ENCODE measurements around the gene SRSF7. TPM values are rescaled to one million over a fixed set of nuclear protein-coding genes. Genes with fewer than 3 reads are reported as not detected.

Gene SRSF7
- total and polyA plus RNA-seq, 5 experiments from 2014 or later = 164 to 291 (median 172) TPM

DNA sequence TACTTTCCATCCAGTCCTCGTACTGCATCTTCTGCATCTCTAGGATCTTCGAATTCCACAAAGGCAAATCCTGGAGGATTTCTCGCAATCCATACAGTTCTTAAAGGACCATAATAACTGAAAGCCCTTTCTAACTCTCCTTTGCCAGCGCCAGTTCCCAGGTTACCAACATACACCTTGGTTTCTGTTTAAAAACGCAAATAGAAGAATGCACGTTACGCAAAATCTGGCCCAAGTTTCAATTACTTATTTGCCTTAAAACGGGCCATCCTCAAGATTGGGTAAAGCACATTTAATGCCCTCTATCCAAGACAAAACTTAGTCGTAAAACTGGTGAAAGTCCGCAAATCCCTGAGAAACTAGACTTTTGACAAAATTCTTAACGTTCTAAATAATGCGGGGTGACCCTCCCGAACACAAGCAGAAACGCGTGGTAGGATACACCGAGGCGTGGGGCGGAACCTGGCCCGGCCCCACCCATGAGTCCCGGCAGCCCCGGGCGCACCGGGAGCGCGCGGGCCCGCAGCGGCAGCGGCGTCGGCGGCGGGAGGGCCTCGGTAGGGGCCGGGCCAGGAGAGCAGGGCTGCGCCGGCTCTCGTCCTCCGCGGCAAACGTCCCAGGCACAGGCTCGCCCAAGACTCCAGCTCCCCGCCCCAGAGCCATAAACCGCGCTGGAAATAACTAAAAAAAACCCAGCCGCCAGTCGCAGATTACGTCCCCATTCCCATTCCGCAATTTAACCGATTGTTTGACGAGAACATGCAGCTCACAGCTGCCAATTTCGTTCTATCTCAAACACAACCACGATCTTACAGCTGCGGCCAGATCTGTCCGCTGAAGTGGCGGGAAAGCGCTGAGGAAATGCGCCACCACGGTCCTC, 910 bp downstream of the SRSF7 start:
- DNase-seq (peak in 6 of 10 donors; percentile 23 to 69 (median 54)), ATAC-seq (peak; percentile 24 to 33)
- Mint-ChIP-seq H3K27ac (peak overlapping the region; percentile 96 to 100 (median 100)), H3K9me3 (no peaks in the 10 kb centered on the region), H3K4me1 (peaks cover 33 to 71% (median 63%) of the 10 kb centered on the region in 4 donors), H3K27me3 (peaks cover 0 to 9% (median 0%) of the 10 kb centered on the region in 5 donors), H3K36me3 (peaks cover 31 to 55% (median 37%) of the 10 kb centered on the region in 3 donors), H3K4me3 (peak overlapping the region; percentile 97 to 100 (median 99))
- POLR2A ChIA-PET = interaction anchor here (0.7 to 3.2 kb wide), 32 partner anchors 9 to 1784 kb away, joined by 3 to 49 read pairs (median 8); partner anchors contain the start of genes ATL2, DHX57, GALM and GEMIN6

- peaks cover 37 to 81% (median 72%) of the 10 kb centered on the region in 4 donors for H3K4me1 Mint-ChIP-seq
- no peaks in the 10 kb centered on the region for H3K9me3 Mint-ChIP-seq
- peak overlapping the region; percentile 86 to 100 (median 98) for H3K4me3 Mint-ChIP-seq
- H3K27me3 Mint-ChIP-seq = peaks cover 0 to 9% (median 0%) of the 10 kb centered on the region in 5 donors
- DNase-seq = no peak
- POLR2A ChIA-PET = interaction anchor here (0.6 to 3.2 kb wide), 3 partner anchors 16 to 30 kb away, joined by 3 to 25 read pairs (median 3); no protein-coding TSS in a partner anchor
- peak overlapping the region; percentile 80 to 100 (median 98) for H3K27ac Mint-ChIP-seq
- peaks cover 31 to 66% (median 43%) of the 10 kb centered on the region in 3 donors for H3K36me3 Mint-ChIP-seq
- ATAC-seq = no peak
Measured at GRCh38 chr2:38748943-38749804, 2.0 kb downstream of the SRSF7 start.

GRCh38 chr2:38748391-38748790, 2.8 kb downstream of the SRSF7 start:
- POLR2A ChIA-PET = interaction anchor here (0.6 to 1.0 kb wide), 2 partner anchors 21 to 30 kb away, joined by 4 read pairs; partner anchors contain the start of gene GEMIN6
- no peak for DNase-seq
- Mint-ChIP-seq H3K4me3 (peak overlapping the region; percentile 50 to 100 (median 76)), H3K27ac (peak overlapping the region in 9 of 10 donors; percentile 27 to 100 (median 77)), H3K27me3 (peaks cover 0 to 9% (median 0%) of the 10 kb centered on the region in 5 donors), H3K4me1 (peaks cover 37 to 81% (median 75%) of the 10 kb centered on the region in 4 donors), H3K9me3 (no peaks in the 10 kb centered on the region), H3K36me3 (peaks cover 31 to 74% (median 47%) of the 10 kb centered on the region in 3 donors)
- no peak for ATAC-seq

- H3K4me1 Mint-ChIP-seq = peaks cover 37 to 81% (median 75%) of the 10 kb centered on the region in 4 donors
- POLR2A ChIA-PET = interaction anchor here (1.0 kb wide), 1 partner anchor 22 kb away, joined by 4 read pairs; no protein-coding TSS in a partner anchor
- no peaks in the 10 kb centered on the region for H3K9me3 Mint-ChIP-seq
- no peak for ATAC-seq
- DNase-seq = no peak
- H3K27ac Mint-ChIP-seq = peak overlapping the region; percentile 35 to 100 (median 76)
- H3K27me3 Mint-ChIP-seq = peaks cover 0 to 9% (median 0%) of the 10 kb centered on the region in 5 donors
- peaks cover 31 to 77% (median 47%) of the 10 kb centered on the region in 3 donors for H3K36me3 Mint-ChIP-seq
- H3K4me3 Mint-ChIP-seq = peak overlapping the region; percentile 50 to 100 (median 76)
Measured at GRCh38 chr2:38747819-38748218, 3.3 kb downstream of the SRSF7 start.

DNA sequence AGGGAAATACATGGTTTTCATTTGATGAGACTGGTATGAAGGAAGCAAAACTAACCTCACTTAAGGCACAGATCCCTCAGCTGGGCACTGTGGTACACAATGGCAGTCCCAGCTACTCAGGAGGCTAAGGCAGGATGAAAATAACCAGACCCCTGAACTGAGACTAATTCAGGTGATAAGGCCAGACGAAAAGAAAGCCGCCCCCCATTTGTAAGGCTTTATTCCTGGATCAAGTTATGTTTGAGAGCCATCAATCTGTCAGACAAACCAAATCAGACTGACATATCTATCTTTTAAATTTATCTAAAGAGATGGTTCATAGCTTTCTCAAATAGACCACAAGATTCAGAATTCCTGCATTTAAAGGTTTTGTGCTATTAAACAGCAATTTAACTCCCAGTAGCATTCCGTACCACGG, 4.1 kb downstream of the SRSF7 start:
- ATAC-seq (no peak), DNase-seq (no peak)
- peak overlapping the region; percentile 2 to 100 (median 72) for H3K27ac Mint-ChIP-seq
- H3K9me3 Mint-ChIP-seq = no peaks in the 10 kb centered on the region
- H3K4me1 Mint-ChIP-seq = peaks cover 36 to 77% (median 72%) of the 10 kb centered on the region in 4 donors
- peak overlapping the region; percentile 1 to 97 (median 66) for H3K4me3 Mint-ChIP-seq
- POLR2A ChIA-PET = no interaction called here
- peaks cover 31 to 83% (median 48%) of the 10 kb centered on the region in 3 donors for H3K36me3 Mint-ChIP-seq
- peaks cover 0 to 9% (median 0%) of the 10 kb centered on the region in 5 donors for H3K27me3 Mint-ChIP-seq

GRCh38 chr2:38745267-38745666, 5.9 kb downstream of the SRSF7 start:
- peaks cover 27 to 72% (median 64%) of the 10 kb centered on the region in 4 donors for H3K4me1 Mint-ChIP-seq
- DNase-seq (no peak), ATAC-seq (no peak)
- peak overlapping the region in 5 of 10 donors; percentile 13 to 100 (median 73) for H3K27ac Mint-ChIP-seq
- POLR2A ChIA-PET = no interaction called here
- no peaks in the 10 kb centered on the region for H3K27me3 Mint-ChIP-seq
- no peaks in the 10 kb centered on the region for H3K9me3 Mint-ChIP-seq
- peak overlapping the region in 7 of 10 donors; percentile 15 to 97 (median 44) for H3K4me3 Mint-ChIP-seq
- peaks cover 22 to 88% (median 47%) of the 10 kb centered on the region in 3 donors for H3K36me3 Mint-ChIP-seq

GRCh38 chr2:38744399-38744780, 6.8 kb downstream of the SRSF7 start:
- Mint-ChIP-seq H3K9me3 (no peaks in the 10 kb centered on the region), H3K4me3 (peak overlapping the region in 1 of 10 donors; percentile 26), H3K4me1 (peaks cover 23 to 66% (median 61%) of the 10 kb centered on the region in 4 donors), H3K36me3 (peaks cover 16 to 80% (median 46%) of the 10 kb centered on the region in 3 donors), H3K27ac (peak overlapping the region in 2 of 10 donors; percentile 49 to 72), H3K27me3 (no peaks in the 10 kb centered on the region)
- ATAC-seq (peak in 1 of 2 donors; percentile 9), DNase-seq (no peak)
- POLR2A ChIA-PET = interaction anchor here (2.4 kb wide), 1 partner anchor 142 kb away, joined by 9 read pairs; the partner anchor contains the start of gene HNRNPLL

DNA sequence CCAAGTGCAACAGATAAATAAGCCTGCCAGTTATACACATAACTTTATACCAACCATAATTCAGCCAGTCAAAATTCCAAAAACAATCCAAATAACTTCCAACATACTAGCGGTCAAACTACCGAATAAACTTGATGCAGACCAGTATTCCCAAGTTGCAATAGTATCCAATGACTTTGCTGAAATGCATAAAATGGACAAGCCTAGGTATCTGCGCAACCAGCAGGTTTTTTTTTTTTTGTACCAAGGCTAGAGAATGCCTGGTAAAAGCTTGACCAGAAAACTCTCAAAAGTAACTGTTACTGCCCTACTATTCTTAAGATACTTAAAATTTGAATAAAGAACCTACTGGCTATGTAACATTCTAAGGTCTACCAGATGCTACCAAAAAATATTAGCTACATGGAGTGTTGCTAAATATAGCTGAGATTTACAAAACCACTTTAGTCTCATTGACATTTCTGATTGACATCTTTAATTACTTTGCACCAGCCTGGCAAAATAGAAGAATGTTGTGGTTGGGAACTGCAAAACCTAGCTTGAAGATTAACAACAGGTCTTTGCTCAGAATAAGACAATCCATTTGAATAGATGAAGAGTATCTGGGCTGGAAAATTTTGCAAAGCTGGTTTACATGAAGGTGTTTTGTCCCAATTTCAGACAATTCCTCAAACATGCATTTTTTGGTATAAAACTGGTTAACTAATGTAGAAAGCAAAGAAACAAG, 7.3 kb downstream of the SRSF7 start:
- peaks cover 24 to 64% (median 58%) of the 10 kb centered on the region in 4 donors for H3K4me1 Mint-ChIP-seq
- POLR2A ChIA-PET = interaction anchor here (2.4 kb wide), 1 partner anchor 142 kb away, joined by 9 read pairs; the partner anchor contains the start of gene HNRNPLL
- ATAC-seq (no peak), DNase-seq (no peak)
- H3K27me3 Mint-ChIP-seq = no peaks in the 10 kb centered on the region
- no peaks in the 10 kb centered on the region for H3K9me3 Mint-ChIP-seq
- peaks cover 16 to 80% (median 48%) of the 10 kb centered on the region in 3 donors for H3K36me3 Mint-ChIP-seq
- peak overlapping the region in 5 of 10 donors; percentile 21 to 72 (median 29) for H3K27ac Mint-ChIP-seq
- H3K4me3 Mint-ChIP-seq = peak overlapping the region in 1 of 10 donors; percentile 26

GRCh38 chr2:38742797-38743559, 8.2 kb downstream of the SRSF7 start:
- ATAC-seq (peak; percentile 32 to 36), DNase-seq (no peak)
- POLR2A ChIA-PET = interaction anchor here (1.2 to 4.1 kb wide), 3 partner anchors 8 to 141 kb away, joined by 4 to 29 read pairs (median 9); partner anchors contain the start of genes HNRNPLL and SRSF7
- Mint-ChIP-seq H3K27ac (peak overlapping the region in 5 of 10 donors; percentile 2 to 72 (median 49)), H3K4me3 (no peak overlapping the region), H3K36me3 (peaks cover 14 to 80% (median 43%) of the 10 kb centered on the region in 3 donors), H3K9me3 (no peaks in the 10 kb centered on the region), H3K27me3 (no peaks in the 10 kb centered on the region), H3K4me1 (peaks cover 23 to 59% (median 49%) of the 10 kb centered on the region in 4 donors)

- Mint-ChIP-seq H3K4me1 (peaks cover 11 to 41% (median 30%) of the 10 kb centered on the region in 4 donors), H3K4me3 (no peak overlapping the region), H3K27me3 (no peaks in the 10 kb centered on the region), H3K36me3 (peaks cover 0 to 69% (median 30%) of the 10 kb centered on the region in 3 donors), H3K9me3 (no peaks in the 10 kb centered on the region), H3K27ac (peak overlapping the region in 9 of 10 donors; percentile 1 to 79 (median 52))
- POLR2A ChIA-PET = interaction anchor here (0.6 to 4.1 kb wide), 4 partner anchors 10 to 232 kb away, joined by 3 to 29 read pairs (median 4); partner anchors contain the start of genes HNRNPLL and SRSF7
- DNase-seq = peak in 3 of 10 donors; percentile 57 to 73 (median 59)
- peak; percentile 13 to 15 for ATAC-seq
Measured at GRCh38 chr2:38740851-38741731, 10.1 kb downstream of the SRSF7 start.
